Measurements from ENCODE around the gene GRIK1.
A peak's percentile ranks its signal among the peaks of the same experiment; 100 is the strongest.
"Not testable (repeated sequence)": the region's sequence is repeated elsewhere in the genome, so short reads cannot be mapped to it uniquely, and the experiment has no call there.

Gene GRIK1

GRCh38 chr21:29610779-29611360, 328.9 kb downstream of the GRIK1 start:
- DNase-seq (ENCODE audit: low read depth) = no peak

- DNase-seq (ENCODE audit: low read depth) = no peak
Measured at GRCh38 chr21:29606613-29607012, 333.2 kb downstream of the GRIK1 start.

- not testable (repeated sequence) for DNase-seq (ENCODE audit: low read depth)
Measured at GRCh38 chr21:29605219-29605618, 334.6 kb downstream of the GRIK1 start.

- DNase-seq (ENCODE audit: low read depth) = no peak
Measured at GRCh38 chr21:29604076-29604475, 335.7 kb downstream of the GRIK1 start.

GRCh38 chr21:29601047-29601446, 338.7 kb downstream of the GRIK1 start:
- DNase-seq (ENCODE audit: low read depth) = no peak

- no peak for DNase-seq (ENCODE audit: low read depth)
Measured at GRCh38 chr21:29586696-29587095, 353.1 kb downstream of the GRIK1 start.

GRCh38 chr21:29585462-29585861, 354.3 kb downstream of the GRIK1 start:
- DNase-seq (ENCODE audit: low read depth) = no peak

- DNase-seq (ENCODE audit: low read depth) = no peak
Measured at GRCh38 chr21:29583424-29583924, 356.3 kb downstream of the GRIK1 start.

GRCh38 chr21:29582855-29583254, 356.9 kb downstream of the GRIK1 start:
- no peak for DNase-seq (ENCODE audit: low read depth)

- no peak for DNase-seq (ENCODE audit: low read depth)
Measured at GRCh38 chr21:29581393-29581792, 358.4 kb downstream of the GRIK1 start.

- DNase-seq (ENCODE audit: low read depth) = no peak
Measured at GRCh38 chr21:29580732-29581285, 359.0 kb downstream of the GRIK1 start.

- DNase-seq (ENCODE audit: low read depth) = no peak
Measured at GRCh38 chr21:29578306-29578705, 361.5 kb downstream of the GRIK1 start.

GRCh38 chr21:29571949-29572348, 367.8 kb downstream of the GRIK1 start:
- no peak for DNase-seq (ENCODE audit: low read depth)

- no peak for DNase-seq (ENCODE audit: low read depth)
Measured at GRCh38 chr21:29568020-29568697, 371.6 kb downstream of the GRIK1 start.

- no peak for DNase-seq (ENCODE audit: low read depth)
Measured at GRCh38 chr21:29557931-29558725, 381.7 kb downstream of the GRIK1 start.

- DNase-seq (ENCODE audit: low read depth) = no peak
Measured at GRCh38 chr21:29557200-29557599, 382.6 kb downstream of the GRIK1 start.

- DNase-seq (ENCODE audit: low read depth) = no peak
Measured at GRCh38 chr21:29555601-29556000, 384.2 kb downstream of the GRIK1 start.

GRCh38 chr21:29550205-29550604, 389.6 kb downstream of the GRIK1 start:
- DNase-seq (ENCODE audit: low read depth) = no peak

- DNase-seq (ENCODE audit: low read depth) = no peak
Measured at GRCh38 chr21:29549614-29550013, 390.2 kb downstream of the GRIK1 start.

GRCh38 chr21:29547998-29548397, 391.8 kb downstream of the GRIK1 start:
- DNase-seq (ENCODE audit: low read depth) = no peak

GRCh38 chr21:29546071-29546470, 393.7 kb downstream of the GRIK1 start:
- no peak for DNase-seq (ENCODE audit: low read depth)

GRCh38 chr21:29540289-29540688, 399.5 kb downstream of the GRIK1 start:
- no peak for DNase-seq (ENCODE audit: low read depth)

GRCh38 chr21:29538115-29538514, 401.7 kb downstream of the GRIK1 start:
- DNase-seq (ENCODE audit: low read depth) = peak; percentile 37

Measured in HS-5 (cell line).